ENCODE results near the gene SLC9A7.

Gene SLC9A7

GRCh38 chrX:46666831-46667230 lies 92.1 kb downstream of the SLC9A7 start:
- Histone ChIP-seq H3K27me3 (ENCODE audit: insufficient read depth, low read length, poor library complexity, severe bottlenecking) (no peaks in the 10 kb centered on the region), H4K20me1 (ENCODE audit: insufficient read depth, low read length, poor library complexity, severe bottlenecking) (no peaks in the 10 kb centered on the region), H3K79me2 (ENCODE audit: insufficient read depth, low read length) (no peaks in the 10 kb centered on the region), H3K9me2 (replicated peaks; ENCODE audit: low read depth, low read length) (no peaks in the 10 kb centered on the region), H3K4me2 (ENCODE audit: low read depth, low read length, poor library complexity, severe bottlenecking) (no peak overlapping the region), H3F3A (ENCODE audit: low read depth) (no peaks in the 10 kb centered on the region), H3K4me3 (ENCODE audit: low read length, poor library complexity, severe bottlenecking) (no peak overlapping the region), H3K4me1 (ENCODE audit: insufficient read depth, low read length, poor library complexity, severe bottlenecking) (no peaks in the 10 kb centered on the region), H2AFZ (ENCODE audit: low read length) (no peak overlapping the region), H3K9ac (ENCODE audit: low read depth, low read length, poor library complexity, severe bottlenecking) (no peak overlapping the region), H3K9me3 (ENCODE audit: insufficient read depth, low read depth, low read length) (no peaks in the 10 kb centered on the region), H3K36me3 (ENCODE audit: insufficient read depth, low read length) (no peaks in the 10 kb centered on the region)
- TF ChIP-seq EZH2phosphoT487 (IDR thresholded peaks at IDR 0.05; ENCODE audit: borderline replicate concordance), result no peak
- no peak for TF ChIP-seq CTCF (conservative IDR thresholded peaks at IDR 0.05; ENCODE audit: low read length)

- no peaks in the 10 kb centered on the region for H3K9me3 ChIP-seq (ENCODE audit: insufficient read depth, low read depth, low read length)
- no peaks in the 10 kb centered on the region for H3K79me2 ChIP-seq (ENCODE audit: insufficient read depth, low read length)
- H3K9ac ChIP-seq (ENCODE audit: low read depth, low read length, poor library complexity, severe bottlenecking), result no peak overlapping the region
- H4K20me1 ChIP-seq (ENCODE audit: insufficient read depth, low read length, poor library complexity, severe bottlenecking), result no peaks in the 10 kb centered on the region
- H2AFZ ChIP-seq (ENCODE audit: low read length), result no peak overlapping the region
- H3K36me3 ChIP-seq (ENCODE audit: insufficient read depth, low read length), result no peaks in the 10 kb centered on the region
- no peak overlapping the region for H3K4me3 ChIP-seq (ENCODE audit: low read length, poor library complexity, severe bottlenecking)
- TF ChIP-seq CTCF (conservative IDR thresholded peaks at IDR 0.05; ENCODE audit: low read length) (no peak), EZH2phosphoT487 (IDR thresholded peaks at IDR 0.05; ENCODE audit: borderline replicate concordance) (no peak)
- no peaks in the 10 kb centered on the region for H3F3A ChIP-seq (ENCODE audit: low read depth)
- no peaks in the 10 kb centered on the region for H3K27me3 ChIP-seq (ENCODE audit: insufficient read depth, low read length, poor library complexity, severe bottlenecking)
- H3K4me2 ChIP-seq (ENCODE audit: low read depth, low read length, poor library complexity, severe bottlenecking), result no peak overlapping the region
- no peaks in the 10 kb centered on the region for H3K4me1 ChIP-seq (ENCODE audit: insufficient read depth, low read length, poor library complexity, severe bottlenecking)
- no peaks in the 10 kb centered on the region for H3K9me2 ChIP-seq (replicated peaks; ENCODE audit: low read depth, low read length)
These were observed 93.4 kb downstream of the SLC9A7 start for GRCh38 chrX:46665232-46666152.

GRCh38 chrX:46662188-46662958 lies 96.5 kb downstream of the SLC9A7 start:
- no peak overlapping the region for H3K4me3 ChIP-seq (ENCODE audit: low read length, poor library complexity, severe bottlenecking)
- H3K79me2 ChIP-seq (ENCODE audit: insufficient read depth, low read length), result no peaks in the 10 kb centered on the region
- H2AFZ ChIP-seq (ENCODE audit: low read length), result no peak overlapping the region
- no peaks in the 10 kb centered on the region for H3K27me3 ChIP-seq (ENCODE audit: insufficient read depth, low read length, poor library complexity, severe bottlenecking)
- H3K9ac ChIP-seq (ENCODE audit: low read depth, low read length, poor library complexity, severe bottlenecking), result no peak overlapping the region
- TF ChIP-seq CTCF (conservative IDR thresholded peaks at IDR 0.05; ENCODE audit: low read length), result no peak
- TF ChIP-seq EZH2phosphoT487 (IDR thresholded peaks at IDR 0.05; ENCODE audit: borderline replicate concordance), result no peak
- H4K20me1 ChIP-seq (ENCODE audit: insufficient read depth, low read length, poor library complexity, severe bottlenecking), result no peaks in the 10 kb centered on the region
- H3K9me2 ChIP-seq (replicated peaks; ENCODE audit: low read depth, low read length), result no peaks in the 10 kb centered on the region
- H3K4me1 ChIP-seq (ENCODE audit: insufficient read depth, low read length, poor library complexity, severe bottlenecking), result no peaks in the 10 kb centered on the region
- H3K9me3 ChIP-seq (ENCODE audit: insufficient read depth, low read depth, low read length), result no peaks in the 10 kb centered on the region
- no peaks in the 10 kb centered on the region for H3F3A ChIP-seq (ENCODE audit: low read depth)
- no peak overlapping the region for H3K4me2 ChIP-seq (ENCODE audit: low read depth, low read length, poor library complexity, severe bottlenecking)
- H3K36me3 ChIP-seq (ENCODE audit: insufficient read depth, low read length), result no peaks in the 10 kb centered on the region

Data from Loucy (cell line).